Transverse colon (tissue), 4 donors: ENCODE data around the gene FBH1. TPM values are rescaled to one million over a fixed set of nuclear protein-coding genes. Genes with fewer than 3 reads are reported as not detected.
A peak's percentile ranks its signal among the peaks of the same experiment; 100 is the strongest.

ENCODE experiments used
- DNase-seq: peaks from one replicate; pipeline ENCODE4 v3.0.0-alpha.2; 2019
- H3K27ac ChIP-seq, 4 donors: fragments of 200-600 bp; sonication (generic); 2 replicates each; pipeline ENCODE4 v1.5.1; 2016 to 2018; ENCODE audit warnings: inconsistent platforms in 4 of 4
- H3K27me3 ChIP-seq: fragments of 200-600 bp; sonication (generic); 2 replicates; pipeline ENCODE4 v1.5.1; 2017; ENCODE audit warnings: inconsistent platforms
- H3K36me3 ChIP-seq, 4 donors: fragments of 200-600 bp; sonication (generic); 2 replicates each; pipeline ENCODE4 v1.5.1; 2017 to 2019; ENCODE audit warnings: inconsistent platforms in 4 of 4
- H3K4me1 ChIP-seq, 4 donors: fragments of 200-600 bp; sonication (generic); 2 replicates each; pipeline ENCODE4 v1.5.1; 2017 to 2020; ENCODE audit warnings: inconsistent platforms in 4 of 4
- H3K4me3 ChIP-seq, 4 donors: fragments of 200-600 bp; sonication (generic); 1 replicate in 1 of 4; 2 replicates in 3 of 4; pipeline versions ENCODE4 v1.5.1 to v1.6.1; 2017 to 2019; ENCODE audit warnings: inconsistent platforms in 4 of 4
- H3K9me3 ChIP-seq, 2 donors: fragments of 200-600 bp; sonication (generic); 2 replicates each; pipeline ENCODE4 v1.5.1; 2017 to 2019; ENCODE audit warnings: inconsistent platforms in 2 of 2
- CTCF ChIP-seq, 5 experiments: fragments of 200-600 bp in 3 of 5; fragments of 450-650 bp in 2 of 5; sonication (generic) in 3 of 5; IDR thresholded peaks; 1 replicate in 2 of 5; 2 replicates in 3 of 5; pipeline ENCODE4 v1.5.1; 2016 to 2017; ENCODE audit warnings: antibody characterized with exemption in 5 of 5, inconsistent platforms in 3 of 5, mild to moderate bottlenecking in 2 of 5, moderate library complexity in 1 of 5
- EP300 ChIP-seq: sonication (generic); formaldehyde crosslinking; IDR thresholded peaks from one replicate; pipeline ENCODE4 v1.6.1; 2017; ENCODE audit warnings: antibody characterized with exemption, low read depth
- POLR2A ChIP-seq: fragments of 450-650 bp; IDR thresholded peaks from one replicate; pipeline ENCODE4 v1.6.1; 2016; ENCODE audit warnings: antibody characterized with exemption, mild to moderate bottlenecking, moderate library complexity
- POLR2AphosphoS5 ChIP-seq, 3 donors: sonication (generic); formaldehyde crosslinking; IDR thresholded peaks; one replicate each; pipeline ENCODE4 v1.6.1; 2016; ENCODE audit warnings: antibody characterized with exemption in 3 of 3
- WGBS, 2 donors: methylation state at CpG; one replicate each; pipeline ENCODE4 v1.1.5; 2018; ENCODE audit warnings: low coverage in 1 of 2; 5-methylcytosine and 5-hydroxymethylcytosine counted together
- in situ Hi-C, 4 donors: fragments of 200-750 bp; cut with MboI; loops; one replicate each; pipeline versions ENCODE4 v1.15.0 to v1.15.1; 2017; ENCODE audit warnings: low sequenced_read_pairs in 3 of 4, low pct_ligation_motif_present in 1 of 4, low pct_unique_long_range_greater_than_20kb in 1 of 4
- intact Hi-C: fragments of 100-400 bp; cut with DNase I; formaldehyde crosslinking; loops from one replicate; pipeline ENCODE4 v1.15.1; 2023; ENCODE audit warnings: low total_unique reads
- total RNA-seq, 4 donors: library from RNA; depleted of rRNA; stranded (reverse); fragments of >200 nt; gene quantifications; one replicate each; pipeline ENCODE4 v1.1.0, GENCODE V29; 2016

Gene FBH1
- total RNA-seq, 4 donors from 2014 or later, result 101 to 143 (median 120) TPM

GRCh38 chr10:5968681-5969453, 78.8 kb downstream of the FBH1 start:
- 93 to 97% methylated on average over 7 to 8 of the region's 9 CpGs for whole genome bisulfite sequencing, 2 donors
- no peaks in the 10 kb centered on the region for H3K9me3 ChIP-seq
- H3K4me1 ChIP-seq, result peaks cover 10 to 45% (median 28%) of the 10 kb centered on the region in 4 donors
- DNase-seq, result no peak
- no peaks in the 10 kb centered on the region for H3K27me3 ChIP-seq
- in situ Hi-C loops, result no loop called here
- intact Hi-C loops, result no loop called here
- H3K4me3 ChIP-seq, result no peak overlapping the region
- TF ChIP-seq CTCF (IDR thresholded peaks at IDR 0.05) (no peak), EP300 (no peak), POLR2AphosphoS5 (IDR thresholded peaks at IDR 0.05) (no peak), POLR2A (no peak)
- H3K36me3 ChIP-seq, result no peaks in the 10 kb centered on the region
- H3K27ac ChIP-seq, result no peak overlapping the region

- Histone ChIP-seq H3K4me1 (peaks cover 16 to 57% (median 33%) of the 10 kb centered on the region in 4 donors), H3K4me3 (no peak overlapping the region), H3K36me3 (no peaks in the 10 kb centered on the region), H3K27ac (peak overlapping the region in 3 of 4 donors; percentile 79 to 84 (median 80)), H3K9me3 (no peaks in the 10 kb centered on the region), H3K27me3 (no peaks in the 10 kb centered on the region)
- 48 to 57% methylated on average over 2 of the region's 2 CpGs for WGBS, 2 donors
- no peak for TF ChIP-seq POLR2AphosphoS5 (IDR thresholded peaks at IDR 0.05)
- no peak for TF ChIP-seq POLR2A
- no peak for TF ChIP-seq CTCF (IDR thresholded peaks at IDR 0.05)
- TF ChIP-seq EP300, result no peak
- intact Hi-C loops, result no loop called here
- in situ Hi-C loops, result no loop called here
- no peak for DNase-seq
These were observed 80.0 kb downstream of the FBH1 start for GRCh38 chr10:5970066-5970465.

DNA sequence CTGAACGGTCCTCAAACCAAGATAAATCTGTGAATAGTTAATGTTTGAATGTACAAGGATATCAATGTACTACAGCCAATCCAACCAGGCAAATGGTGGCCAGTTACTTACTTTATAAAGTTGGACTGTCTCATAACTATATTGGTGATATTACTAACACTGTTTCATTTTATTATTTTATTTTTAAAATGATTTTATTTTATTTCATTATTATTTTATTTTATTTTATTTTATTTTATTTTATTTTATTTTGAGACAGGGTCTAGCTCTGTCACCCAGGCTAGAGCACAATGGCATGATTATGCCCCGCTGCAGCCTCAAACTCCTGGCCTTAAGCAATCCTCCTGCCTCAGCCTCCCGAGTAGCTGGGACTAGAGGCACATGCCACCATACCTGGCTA, 80.5 kb downstream of the FBH1 start:
- TF ChIP-seq CTCF (IDR thresholded peaks at IDR 0.05), result no peak
- TF ChIP-seq POLR2A, result no peak
- no peak for TF ChIP-seq EP300
- no peak for TF ChIP-seq POLR2AphosphoS5 (IDR thresholded peaks at IDR 0.05)
- no peaks in the 10 kb centered on the region for H3K9me3 ChIP-seq
- WGBS, 2 donors, result 66 to 83% methylated on average over 2 to 3 of the region's 3 CpGs
- intact Hi-C loops, result no loop called here
- H3K4me1 ChIP-seq, result peaks cover 21 to 62% (median 36%) of the 10 kb centered on the region in 4 donors
- DNase-seq, result no peak
- in situ Hi-C loops, result no loop called here
- no peak overlapping the region for H3K4me3 ChIP-seq
- peak overlapping the region; percentile 79 to 84 (median 80) for H3K27ac ChIP-seq
- H3K27me3 ChIP-seq, result no peaks in the 10 kb centered on the region
- no peaks in the 10 kb centered on the region for H3K36me3 ChIP-seq

- no peaks in the 10 kb centered on the region for H3K9me3 ChIP-seq
- intact Hi-C loops (no loop called here), in situ Hi-C loops (no loop called here)
- TF ChIP-seq EP300 (no peak), POLR2AphosphoS5 (IDR thresholded peaks at IDR 0.05) (peak in 2 of 3 donors; percentile 5 to 51)
- H3K4me3 ChIP-seq, result no peak overlapping the region
- no peaks in the 10 kb centered on the region for H3K36me3 ChIP-seq
- H3K4me1 ChIP-seq, result peaks cover 22 to 65% (median 40%) of the 10 kb centered on the region in 4 donors
- DNase-seq, result peak; percentile 74
- WGBS, 2 donors, result 31 to 33% methylated on average over 3 to 8 of the region's 8 CpGs
- H3K27me3 ChIP-seq, result no peaks in the 10 kb centered on the region
- peak overlapping the region; percentile 79 to 84 (median 80) for H3K27ac ChIP-seq
These were observed 81.3 kb downstream of the FBH1 start for GRCh38 chr10:5971315-5971832.
